HPDE6-E6E7 (cell line): ENCODE measurements around the gene BLOC1S6.
A peak's percentile ranks its signal among the peaks of the same experiment; 100 is the strongest.

Experiments used
- DNase-seq: peaks from one replicate; pipeline ENCODE4 v3.0.0; 2011; ENCODE audit warnings: missing footprints; ENCODE audit errors: extremely low spot score

BLOC1S6 gene

DNA sequence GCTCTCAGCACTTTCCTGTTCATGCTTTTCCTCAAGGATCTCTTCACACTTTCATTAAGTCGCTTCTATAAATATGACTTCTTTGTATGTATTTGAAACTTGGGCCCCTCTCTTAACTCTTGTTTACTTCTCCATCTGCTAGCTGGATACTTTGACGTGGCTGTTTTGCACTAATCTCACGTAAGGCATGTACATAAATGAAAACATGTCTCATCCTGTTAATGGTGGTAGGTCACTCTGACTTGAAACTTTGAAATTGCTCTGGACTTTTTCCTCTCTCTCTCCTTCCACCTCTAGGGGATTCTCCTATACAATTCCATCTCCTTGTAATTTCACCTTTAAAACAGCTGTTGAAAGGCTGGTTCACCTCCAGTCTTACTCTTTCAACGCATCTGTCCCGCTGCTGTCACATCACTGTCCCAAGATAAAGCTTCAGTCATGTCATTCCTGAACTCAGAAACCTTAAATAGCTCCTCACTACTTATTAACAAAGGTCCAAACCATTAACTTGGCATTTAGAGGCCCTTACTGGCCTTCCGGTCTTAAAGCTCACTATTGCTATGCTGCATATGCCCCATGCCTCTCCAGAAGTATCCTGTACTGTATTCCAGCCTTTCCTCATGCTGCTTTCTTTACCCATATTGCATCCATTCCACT is 1.2 kb downstream of the BLOC1S6 start:
- no peak for DNase-seq

DNA sequence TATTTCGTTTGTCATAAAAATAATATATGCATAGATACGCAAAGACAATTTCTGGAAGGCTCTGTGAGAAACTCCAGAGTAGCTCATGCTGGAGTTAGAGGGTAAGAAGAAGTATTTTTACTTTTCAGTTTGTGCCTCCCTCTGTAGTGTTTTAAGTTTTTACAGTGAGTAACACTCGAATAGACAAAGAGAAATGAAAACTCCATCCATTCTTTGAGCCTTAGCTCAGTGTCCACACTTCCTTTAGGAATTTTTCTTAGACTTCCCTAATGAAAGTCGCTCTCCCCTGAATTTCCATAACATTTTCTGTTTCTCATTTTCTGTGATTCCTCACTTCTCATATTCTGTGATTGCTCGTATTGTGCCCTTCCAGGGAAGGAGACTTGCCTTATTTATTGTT is 2.1 kb downstream of the BLOC1S6 start:
- DNase-seq = no peak

DNA sequence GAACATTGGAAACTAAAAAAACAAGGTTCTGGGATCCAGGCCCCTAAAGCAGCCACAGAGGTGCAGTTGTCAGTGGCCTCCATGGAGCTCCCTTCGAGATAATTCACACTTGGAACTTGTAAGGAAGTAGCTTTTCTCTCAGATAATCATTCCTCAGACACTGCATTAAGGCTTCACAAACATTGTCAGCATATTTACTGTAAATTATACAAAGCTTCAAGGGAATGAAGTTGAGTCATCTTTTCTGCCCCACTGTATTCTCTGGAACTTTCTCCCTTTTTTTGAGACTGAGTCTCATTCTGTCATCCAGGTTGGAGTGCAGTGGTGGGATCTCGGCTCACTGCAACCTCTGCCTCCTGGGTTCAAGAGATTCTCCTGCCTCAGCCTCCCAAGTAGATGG is 7.1 kb downstream of the BLOC1S6 start:
- no peak for DNase-seq

DNA sequence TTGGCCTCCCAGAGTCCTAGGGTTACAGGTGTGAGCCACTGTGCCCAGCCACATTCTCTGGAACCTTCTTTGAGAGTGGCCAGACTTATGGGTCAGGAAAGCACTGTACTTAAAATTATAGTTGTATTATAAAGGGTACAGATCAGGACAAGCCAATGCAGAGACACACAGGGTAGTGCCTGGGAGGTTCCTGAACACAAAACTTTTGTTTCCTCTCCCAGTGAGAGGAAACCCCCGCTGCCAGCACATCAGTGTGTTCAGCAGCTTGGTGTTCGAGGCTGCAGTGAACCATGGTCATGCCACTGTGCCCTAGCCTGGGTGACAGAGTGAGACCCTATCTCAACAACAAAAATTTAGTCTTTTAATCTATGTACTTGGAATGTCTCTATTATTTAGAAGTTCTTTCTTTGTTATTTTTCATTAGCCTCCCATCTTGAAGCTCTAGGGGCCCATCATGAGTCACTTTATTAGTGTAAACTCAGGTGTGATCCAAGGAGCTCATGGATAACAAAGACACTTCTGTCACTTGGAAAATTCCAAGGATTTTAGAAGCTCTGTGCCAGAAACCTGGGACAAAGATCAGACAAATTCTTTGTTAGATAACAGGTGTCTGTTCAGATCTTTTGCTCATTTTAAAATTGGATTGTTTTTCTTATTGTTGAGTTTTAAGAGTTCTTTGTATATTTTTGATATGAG is 7.8 kb downstream of the BLOC1S6 start:
- DNase-seq = no peak

DNA sequence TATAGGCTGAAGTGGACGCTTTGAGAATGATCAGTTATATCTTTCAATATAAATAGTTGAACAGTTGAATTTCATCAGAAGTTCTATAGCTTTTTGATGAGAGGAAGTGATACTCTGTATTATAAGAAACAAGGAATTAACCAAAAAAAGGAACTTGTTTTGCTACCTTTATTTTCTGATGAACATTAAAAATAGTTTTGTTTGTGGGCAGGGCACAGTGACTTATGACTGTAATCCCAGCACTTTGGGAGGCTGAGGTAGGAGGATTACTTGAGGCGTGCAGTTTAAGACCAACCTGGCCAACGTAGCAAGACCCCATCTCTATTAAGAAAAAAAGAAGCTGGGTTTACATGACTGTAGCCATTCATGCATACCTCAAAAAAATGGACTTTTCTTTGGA is 16.7 kb downstream of the BLOC1S6 start:
- DNase-seq = no peak

DNA sequence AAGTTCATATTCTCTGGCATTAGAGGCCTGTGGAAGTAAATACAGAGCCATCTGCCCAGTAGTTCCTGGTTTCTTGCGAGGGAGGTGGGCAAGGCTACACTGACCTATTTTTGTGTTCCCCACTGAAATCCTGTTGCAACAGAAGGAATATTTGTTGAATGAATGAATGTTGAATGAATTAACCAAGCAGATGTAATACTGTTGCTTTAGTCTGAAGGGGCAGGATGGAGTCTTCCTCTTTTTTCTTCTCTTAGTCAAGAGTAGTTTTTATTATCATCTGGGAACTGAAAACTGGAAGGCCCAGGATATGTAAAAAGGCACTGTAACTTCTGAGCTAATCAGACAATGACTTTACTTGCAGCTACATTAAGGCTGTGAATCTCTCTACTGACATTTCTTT is 17.1 kb downstream of the BLOC1S6 start:
- no peak for DNase-seq

DNA sequence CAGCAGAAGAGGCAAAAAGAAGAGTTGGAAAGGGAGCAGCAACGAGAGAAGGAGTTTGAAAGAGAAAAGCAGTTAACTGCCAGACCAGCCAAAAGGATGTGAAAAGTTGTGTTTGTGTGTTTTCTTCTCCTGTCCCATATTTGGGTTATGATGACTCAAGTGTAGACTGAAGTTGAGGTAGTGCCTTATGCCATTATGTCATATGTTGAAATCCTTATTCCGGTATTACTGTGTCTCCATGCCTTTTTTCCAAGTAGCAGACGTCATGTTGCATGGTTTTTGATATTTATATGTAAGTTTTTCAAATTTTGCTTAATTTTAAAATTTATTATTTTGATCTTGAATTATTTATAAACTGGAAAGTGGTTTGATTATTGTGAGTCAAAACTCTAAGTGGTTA is 19.2 kb downstream of the BLOC1S6 start:
- DNase-seq = no peak

DNA sequence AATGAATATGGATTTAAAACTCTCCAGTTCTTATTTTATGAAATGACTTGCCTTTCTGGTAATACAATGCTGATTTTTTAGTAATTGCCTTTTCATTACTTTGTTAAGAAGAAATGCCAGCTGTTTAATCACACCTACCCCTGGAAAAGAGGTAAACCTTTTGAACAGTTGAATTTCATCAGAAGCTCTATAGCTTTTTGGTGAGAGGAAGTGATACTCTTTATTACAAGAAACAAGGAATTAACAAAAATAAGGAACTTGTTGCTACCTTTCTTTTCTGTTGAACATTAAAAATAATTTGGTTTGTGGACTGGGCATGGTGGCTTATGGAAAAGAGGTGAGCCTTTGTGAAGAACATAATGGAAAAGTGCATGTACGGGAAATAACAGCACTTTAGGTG is 19.7 kb downstream of the BLOC1S6 start:
- no peak for DNase-seq

DNA sequence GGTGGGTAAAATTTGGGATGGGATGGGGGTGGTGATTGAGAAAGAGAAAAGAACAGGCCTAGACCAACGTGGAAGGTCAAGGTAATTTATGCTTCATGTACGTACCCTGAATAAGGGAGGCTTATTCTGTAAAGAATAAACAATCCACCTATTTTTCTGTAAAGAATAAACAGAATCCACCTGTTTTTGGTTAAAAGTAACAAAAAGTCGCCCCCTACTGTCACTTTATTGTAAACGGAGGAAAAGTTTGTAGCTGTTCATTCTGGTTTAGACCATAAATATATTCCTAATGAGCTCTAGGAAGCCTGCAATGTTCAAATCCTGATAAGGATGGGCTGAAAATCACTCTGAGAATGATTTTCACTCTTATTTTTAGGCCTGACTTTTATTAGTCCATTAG is 24.1 kb downstream of the BLOC1S6 start:
- no peak for DNase-seq

DNA sequence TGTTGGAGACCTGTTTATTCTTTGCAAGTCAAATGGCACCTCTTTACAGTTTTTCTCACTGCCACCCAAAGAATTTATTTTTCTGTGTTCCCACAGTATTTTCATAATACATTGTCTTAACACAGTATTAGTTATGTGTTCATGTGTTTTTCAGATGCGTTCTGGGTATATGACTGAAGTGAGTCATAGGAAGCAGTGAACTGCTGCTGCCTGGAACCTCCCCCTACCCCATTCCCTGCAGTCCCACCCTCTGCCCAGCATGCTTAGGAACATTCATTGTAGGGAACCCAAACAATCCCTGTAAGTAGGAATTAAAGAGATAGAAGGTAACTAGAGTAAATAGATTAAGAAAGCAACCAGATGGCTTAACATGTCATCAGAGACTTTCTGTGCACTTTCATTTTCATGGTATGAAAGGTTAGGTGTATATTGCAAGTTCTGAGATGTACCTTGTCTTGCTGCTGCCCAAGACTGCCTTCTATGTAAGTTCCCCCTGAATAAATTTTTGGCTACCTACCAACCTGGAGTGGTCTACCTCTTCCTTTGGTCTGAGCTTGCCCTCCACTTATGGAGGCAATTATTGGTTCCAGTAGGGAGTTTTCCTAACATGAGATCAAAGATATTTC is 25.7 kb downstream of the BLOC1S6 start:
- peak; percentile 21 for DNase-seq

DNA sequence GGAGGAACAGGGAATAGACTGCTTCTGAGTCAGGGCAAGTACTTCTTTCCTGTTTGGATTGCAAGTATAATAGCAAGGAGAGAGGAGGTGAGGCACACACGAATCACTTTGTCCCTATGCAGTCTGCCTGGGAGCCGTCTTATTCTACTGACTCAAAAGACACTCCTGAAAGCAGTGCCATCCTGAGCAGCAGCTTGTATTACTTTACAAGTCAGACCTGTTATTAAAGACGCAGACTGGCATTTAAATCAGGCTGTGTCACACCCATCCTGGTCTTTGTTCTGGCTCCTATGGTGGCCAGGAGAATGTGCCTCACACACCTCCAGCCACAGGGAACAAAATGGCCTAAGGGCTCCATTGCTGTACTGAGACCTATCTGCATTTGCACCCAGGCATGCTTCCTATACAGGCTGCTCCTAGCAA is 29.7 kb downstream of the BLOC1S6 start:
- peak; percentile 32 for DNase-seq

DNA sequence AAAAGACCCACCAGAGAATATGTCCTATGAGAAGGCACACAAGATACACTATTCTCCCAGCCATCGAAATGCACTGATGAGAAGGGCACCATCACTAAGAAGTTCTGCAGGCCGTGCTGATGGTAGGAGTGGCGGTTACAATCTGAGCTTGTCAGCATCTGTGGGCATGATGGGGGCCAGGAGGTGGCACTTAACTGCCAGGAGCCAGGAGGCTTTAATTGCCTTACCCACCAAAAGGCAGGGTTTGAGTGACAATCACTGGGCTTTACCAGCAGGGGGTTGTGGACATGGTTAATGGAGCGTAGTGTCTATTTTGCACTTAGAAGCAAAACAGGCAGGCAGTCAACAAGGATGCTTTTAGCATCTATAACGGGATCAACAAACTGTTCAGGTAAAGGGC is 31.6 kb downstream of the BLOC1S6 start:
- DNase-seq = no peak

DNA sequence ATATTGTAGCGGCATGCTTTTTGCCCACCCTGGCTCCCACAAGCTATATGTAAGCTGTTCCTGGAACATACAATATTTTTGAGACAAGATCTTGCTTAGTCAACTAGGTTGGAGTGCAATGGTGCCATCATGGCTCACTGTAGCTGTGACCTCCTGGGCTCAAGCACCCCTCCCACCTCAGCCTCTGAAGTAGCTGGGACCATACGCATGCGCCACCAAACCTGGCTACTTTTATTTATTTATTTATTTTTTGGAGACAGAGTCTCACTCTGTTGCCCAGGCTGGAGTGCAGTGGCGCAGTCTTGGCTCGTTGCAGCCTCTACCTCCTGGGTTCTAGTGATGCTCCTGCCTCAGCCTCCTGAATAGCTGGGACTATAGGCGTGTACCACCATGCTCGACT is 41.0 kb downstream of the BLOC1S6 start:
- no peak for DNase-seq

DNA sequence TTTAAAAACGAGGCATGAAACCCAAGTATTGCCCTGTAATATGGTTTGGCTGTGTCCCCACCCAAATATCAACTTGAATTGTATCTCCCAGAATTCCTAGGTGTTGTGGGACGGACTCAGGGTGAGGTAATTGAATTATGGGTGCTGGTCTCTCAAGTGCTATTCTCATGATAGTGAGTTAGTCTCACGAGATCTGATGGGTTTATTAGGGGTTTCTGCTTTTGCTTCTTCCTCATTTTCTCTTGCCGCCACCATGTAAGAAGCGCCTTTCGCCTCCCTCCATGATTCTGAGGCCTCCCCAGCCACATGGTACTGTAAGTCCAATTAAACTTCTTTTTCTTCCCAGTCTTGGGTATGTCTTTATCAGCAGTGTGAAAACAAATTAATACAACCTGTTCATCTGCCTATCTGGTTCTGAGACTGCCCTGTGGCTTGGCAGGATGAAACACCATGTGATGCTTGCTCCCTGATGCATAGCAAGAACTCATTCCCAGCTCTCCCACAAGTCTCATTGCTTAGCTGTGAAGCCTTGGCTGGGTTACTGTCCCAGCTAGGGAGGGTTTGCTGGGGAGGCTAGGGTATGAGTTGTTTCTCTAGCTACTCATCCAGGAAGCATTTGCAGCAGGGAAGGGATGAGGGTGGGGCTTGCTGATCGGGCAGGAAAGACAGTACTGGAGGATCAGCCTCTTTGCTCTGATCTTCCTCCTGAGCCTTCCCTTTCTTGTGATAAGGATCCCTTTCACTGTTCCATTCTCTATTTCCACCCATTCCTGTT is 43.9 kb downstream of the BLOC1S6 start:
- peak; percentile 80 for DNase-seq

DNA sequence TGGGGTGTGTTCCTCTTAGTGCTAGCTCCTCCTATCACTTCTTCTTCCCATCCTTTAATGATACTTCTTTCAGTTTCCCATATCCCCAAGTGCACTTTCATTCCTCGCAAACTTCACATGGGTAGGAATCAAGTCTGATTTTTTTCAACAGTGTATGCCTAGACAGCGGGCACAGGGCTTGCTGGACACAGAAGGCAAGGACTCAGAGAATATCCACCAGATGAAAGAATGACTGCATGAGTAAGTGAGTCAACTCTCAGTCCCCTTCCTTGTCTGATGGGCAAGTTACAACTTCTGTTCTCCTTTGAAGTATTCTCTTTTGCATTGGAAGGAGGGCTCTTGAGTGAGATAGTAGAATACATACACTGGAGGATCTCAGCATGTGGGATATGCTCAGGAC is 44.6 kb downstream of the BLOC1S6 start:
- DNase-seq = no peak

DNA sequence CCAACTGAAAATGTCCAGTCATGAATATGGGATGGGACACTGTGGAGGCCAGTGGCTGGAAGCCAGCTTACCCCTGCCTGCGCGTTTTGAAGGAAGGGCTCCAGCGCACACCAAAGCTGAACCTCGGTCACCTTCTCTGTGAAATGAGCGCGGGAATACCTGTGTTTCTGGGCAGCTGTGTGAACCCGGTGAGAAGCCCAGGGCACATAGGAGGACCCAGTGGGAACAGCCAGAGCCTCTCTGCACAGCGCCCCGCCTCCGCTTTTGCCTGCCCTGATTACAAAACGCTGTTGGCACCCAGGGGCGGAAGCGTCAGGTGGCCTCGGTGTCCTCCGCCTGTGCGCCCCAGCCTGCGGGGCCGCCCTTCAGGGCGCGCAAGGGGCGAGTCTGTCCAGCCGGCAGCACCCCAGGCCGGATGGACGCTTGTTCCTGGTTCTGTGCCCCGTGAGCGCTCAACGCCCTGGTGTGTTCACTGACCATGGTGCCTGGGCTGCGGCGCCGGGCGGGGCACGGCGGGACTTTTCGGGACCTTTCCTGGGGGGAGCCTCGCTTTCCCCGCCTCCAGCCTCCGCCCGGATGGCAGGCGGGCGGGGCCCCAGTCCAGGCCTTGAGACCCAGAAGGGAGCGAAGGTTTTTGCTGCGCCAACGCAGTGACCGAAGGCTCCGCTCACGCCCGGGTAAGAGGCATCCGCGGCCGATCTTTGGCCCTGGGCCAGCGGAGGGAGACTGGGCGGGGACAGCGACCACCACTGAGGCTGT is 47.4 kb downstream of the BLOC1S6 start, which contains the start of gene SQOR:
TSS of gene SQOR (plus strand) at position 598 of the 759 bp plus-strand sequence. CDS start 23,895 bp downstream, outside the sequence.
- DNase-seq = peak; percentile 60

DNA sequence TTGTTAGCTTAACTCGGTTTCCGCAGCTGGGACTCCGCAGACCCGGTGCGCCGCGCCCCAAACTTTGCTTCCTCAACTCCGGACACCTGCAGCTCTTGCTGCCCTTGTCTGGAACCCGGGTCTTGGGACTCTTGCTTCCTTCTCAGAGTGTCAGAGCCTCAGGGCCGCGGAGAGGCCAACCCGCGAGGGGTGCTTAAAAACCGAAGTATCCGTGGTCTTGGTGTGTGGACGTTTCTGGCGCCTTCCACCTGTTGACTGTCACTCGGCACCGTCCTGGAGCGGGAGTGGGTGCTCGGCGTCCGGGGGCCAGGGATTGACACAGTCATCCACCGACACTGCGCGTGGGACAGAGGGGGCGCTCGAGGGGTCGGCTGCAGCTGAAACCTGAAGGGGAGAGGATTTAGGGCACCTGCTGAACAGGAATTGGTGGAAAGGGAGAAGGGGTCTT is 48.0 kb downstream of the BLOC1S6 start:
- DNase-seq = no peak

DNA sequence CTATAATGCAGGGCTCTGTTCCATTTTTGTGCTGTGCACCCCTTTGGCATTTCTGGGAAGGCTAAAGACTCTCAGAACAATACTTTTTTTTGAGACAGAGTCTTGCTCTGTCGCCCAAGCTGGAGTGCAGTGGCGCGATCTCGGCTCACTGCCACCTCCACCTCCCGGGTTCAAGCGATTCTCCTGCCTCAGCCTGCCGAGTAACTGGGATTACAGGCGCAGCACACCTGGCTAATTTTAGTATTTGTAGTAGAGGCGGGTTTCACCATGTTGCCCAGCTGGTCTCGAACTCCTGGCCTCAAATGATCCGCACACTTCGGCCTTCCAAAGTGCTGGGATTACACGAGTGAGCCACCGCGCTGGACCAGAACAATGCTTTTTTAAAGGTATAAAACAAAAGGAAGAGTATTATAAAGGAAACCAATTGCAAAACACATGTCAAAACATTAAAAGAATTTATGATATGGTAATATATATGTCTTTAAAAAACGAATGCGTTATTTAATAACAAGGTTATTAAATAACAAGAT is 48.6 kb downstream of the BLOC1S6 start:
- DNase-seq = no peak

DNA sequence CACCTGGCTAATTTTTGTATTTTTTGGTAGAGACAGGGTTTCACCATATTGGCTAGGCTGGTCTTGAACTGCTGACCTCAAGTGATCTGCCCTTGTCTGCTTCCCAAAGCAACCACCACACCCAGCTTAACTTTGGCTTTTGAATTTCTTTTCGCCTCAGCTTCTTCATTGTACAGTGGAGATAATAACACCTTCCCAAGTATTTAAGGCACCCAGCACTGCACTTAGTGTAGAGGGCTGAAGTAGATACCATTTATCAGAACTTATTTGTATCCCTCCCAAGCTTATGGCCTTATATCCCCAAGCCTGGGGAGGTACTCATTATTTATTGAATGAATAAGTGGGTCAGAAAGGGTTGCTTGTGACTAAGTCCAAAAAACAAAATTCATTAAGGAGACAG is 50.0 kb downstream of the BLOC1S6 start:
- DNase-seq = no peak

DNA sequence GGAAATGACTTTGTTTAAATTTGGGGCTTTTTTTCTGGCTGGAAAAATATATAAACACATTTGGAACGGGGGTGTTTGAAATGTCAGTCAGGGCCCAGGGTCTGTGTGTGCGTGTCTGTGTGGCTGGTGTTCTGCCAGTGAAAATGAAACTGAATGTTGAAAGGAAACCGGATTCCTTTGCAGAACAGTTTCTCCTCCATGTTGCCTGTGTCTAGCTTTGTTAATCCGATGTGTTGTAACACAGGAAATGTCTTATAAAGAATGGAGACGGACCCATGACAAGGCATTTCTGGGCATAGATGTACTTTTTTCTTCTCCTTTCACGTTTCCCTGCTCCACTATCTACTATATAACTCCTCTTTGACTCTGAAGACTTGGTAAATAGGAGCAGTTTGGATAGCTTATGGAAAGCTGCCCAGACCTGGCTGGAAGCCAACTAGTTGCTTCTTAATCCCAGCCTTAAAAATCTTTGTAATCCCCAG is 50.4 kb downstream of the BLOC1S6 start:
- no peak for DNase-seq

DNA sequence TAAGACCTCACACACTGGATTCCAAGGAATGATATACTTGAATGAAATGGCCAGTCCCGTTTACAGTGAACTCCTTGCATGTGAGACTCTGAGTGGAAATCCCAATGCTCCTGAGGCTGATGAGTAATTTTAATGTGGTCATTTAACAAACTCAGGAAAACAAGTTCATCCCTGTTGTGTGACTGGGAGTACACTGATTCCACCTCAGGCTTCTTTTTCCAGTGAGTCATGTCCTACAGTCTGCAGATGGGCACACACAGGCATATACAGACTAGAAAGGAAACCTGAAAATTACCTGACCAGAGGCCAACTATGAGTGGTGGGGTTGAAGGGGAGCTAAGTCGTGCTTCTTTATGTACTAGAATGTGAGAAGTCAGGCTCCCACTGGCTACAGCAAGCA is 53.4 kb downstream of the BLOC1S6 start:
- peak; percentile 77 for DNase-seq
